ENCODE data around the gene NME7. TPM values are rescaled to one million over a fixed set of nuclear protein-coding genes. Genes with fewer than 3 reads are reported as not detected.
"Not testable (repeated sequence)": the region's sequence is repeated elsewhere in the genome, so short reads cannot be mapped to it uniquely, and the experiment has no call there.

NME7 gene
- total RNA-seq, 1 donor from 2014 or later, result 23.6 TPM

GRCh38 chr1:169345511-169345910 is 22.1 kb downstream of the NME7 start:
- Histone ChIP-seq H3K4me1 (no peaks in the 10 kb centered on the region), H3K36me3 (no peaks in the 10 kb centered on the region), H3K4me3 (no peak overlapping the region), H3K9me3 (no peaks in the 10 kb centered on the region), H3K27me3 (no peaks in the 10 kb centered on the region), H3K27ac (no peak overlapping the region)
- no peak for DNase-seq (ENCODE audit: extremely low spot score in 2 of 2)
- no peak for TF ChIP-seq POLR2A (IDR thresholded peaks at IDR 0.05)
- no peak for TF ChIP-seq POLR2AphosphoS5 (IDR thresholded peaks at IDR 0.05; ENCODE audit: insufficient read depth in 1 of 2, low read depth in 1 of 2)
- TF ChIP-seq CTCF (IDR thresholded peaks at IDR 0.05), result no peak
- intact Hi-C loops (cut with DNase I), result loop anchor here (5.0 kb wide), 1 partner anchor 743 kb away; no protein-coding TSS in a partner anchor

GRCh38 chr1:169342096-169342495 is 25.5 kb downstream of the NME7 start:
- H3K27me3 ChIP-seq; H3K36me3 ChIP-seq; H3K4me3 ChIP-seq; DNase-seq (ENCODE audit: extremely low spot score in 2 of 2); H3K27ac ChIP-seq; intact Hi-C loops (cut with DNase I); H3K4me1 ChIP-seq; H3K9me3 ChIP-seq: not testable (repeated sequence)

- intact Hi-C loops (cut with DNase I), result no loop called here
- TF ChIP-seq POLR2A (IDR thresholded peaks at IDR 0.05) (no peak), POLR2AphosphoS5 (IDR thresholded peaks at IDR 0.05; ENCODE audit: insufficient read depth in 1 of 2, low read depth in 1 of 2) (no peak), CTCF (IDR thresholded peaks at IDR 0.05) (no peak)
- no peaks in the 10 kb centered on the region for H3K9me3 ChIP-seq
Measured at GRCh38 chr1:169340882-169341281, 26.7 kb downstream of the NME7 start.

GRCh38 chr1:169339773-169340172 is 27.8 kb downstream of the NME7 start:
- DNase-seq (ENCODE audit: extremely low spot score in 2 of 2), result no peak
- no peaks in the 10 kb centered on the region for H3K27me3 ChIP-seq
- no peak overlapping the region for H3K4me3 ChIP-seq
- TF ChIP-seq POLR2A (IDR thresholded peaks at IDR 0.05) (no peak), POLR2AphosphoS5 (IDR thresholded peaks at IDR 0.05; ENCODE audit: insufficient read depth in 1 of 2, low read depth in 1 of 2) (no peak), CTCF (IDR thresholded peaks at IDR 0.05) (no peak)
- no peaks in the 10 kb centered on the region for H3K4me1 ChIP-seq
- intact Hi-C loops (cut with DNase I), result no loop called here
- H3K36me3 ChIP-seq, result no peaks in the 10 kb centered on the region
- no peaks in the 10 kb centered on the region for H3K9me3 ChIP-seq
- no peak overlapping the region for H3K27ac ChIP-seq

More at GRCh38 chr1:169340882-169341281, 26.7 kb downstream of the NME7 start:
- H3K4me3 ChIP-seq, result no peak overlapping the region
- no peaks in the 10 kb centered on the region for H3K27me3 ChIP-seq
- no peaks in the 10 kb centered on the region for H3K36me3 ChIP-seq
- no peak for DNase-seq (ENCODE audit: extremely low spot score in 2 of 2)
- no peak overlapping the region for H3K27ac ChIP-seq
- H3K4me1 ChIP-seq, result no peaks in the 10 kb centered on the region

GRCh38 chr1:169338617-169339016 is 29.0 kb downstream of the NME7 start:
- H3K9me3 ChIP-seq, result no peaks in the 10 kb centered on the region
- no peaks in the 10 kb centered on the region for H3K4me1 ChIP-seq
- no peaks in the 10 kb centered on the region for H3K36me3 ChIP-seq
- H3K4me3 ChIP-seq, result no peak overlapping the region
- DNase-seq (ENCODE audit: extremely low spot score in 2 of 2), result no peak
- no peaks in the 10 kb centered on the region for H3K27me3 ChIP-seq
- no peak for TF ChIP-seq POLR2AphosphoS5 (IDR thresholded peaks at IDR 0.05; ENCODE audit: insufficient read depth in 1 of 2, low read depth in 1 of 2)
- TF ChIP-seq CTCF (IDR thresholded peaks at IDR 0.05), result no peak
- no peak for TF ChIP-seq POLR2A (IDR thresholded peaks at IDR 0.05)
- intact Hi-C loops (cut with DNase I), result no loop called here
- H3K27ac ChIP-seq, result no peak overlapping the region

- H3K27ac ChIP-seq; H3K4me3 ChIP-seq; DNase-seq (ENCODE audit: extremely low spot score in 2 of 2); H3K36me3 ChIP-seq; H3K9me3 ChIP-seq; H3K4me1 ChIP-seq; intact Hi-C loops (cut with DNase I); H3K27me3 ChIP-seq: not testable (repeated sequence)
Measured at GRCh38 chr1:169336947-169337715, 30.5 kb downstream of the NME7 start.

- H3K9me3 ChIP-seq, result not testable (repeated sequence)
Measured at GRCh38 chr1:169334727-169335126, 32.9 kb downstream of the NME7 start.

More at GRCh38 chr1:169334727-169335126, 32.9 kb downstream of the NME7 start:
- H3K4me1 ChIP-seq; DNase-seq (ENCODE audit: extremely low spot score in 2 of 2); H3K36me3 ChIP-seq; H3K27ac ChIP-seq; H3K4me3 ChIP-seq; H3K27me3 ChIP-seq; intact Hi-C loops (cut with DNase I): not testable (repeated sequence)

Data from vagina (tissue), 2 donors.